DND-41 (cell line): Measurements from ENCODE around the gene ZSWIM6.

ENCODE experiments used
- EZH2 ChIP-seq: IDR thresholded peaks from 3 replicates; pipeline ENCODE4 v1.6.1; 2012; ENCODE audit warnings: borderline replicate concordance, low read depth, mild to moderate bottlenecking, moderate library complexity, low read length, inconsistent platforms; ENCODE audit not compliant: severe bottlenecking
- TF ChIP-seq, protein P1 (sequence below): IDR thresholded peaks from 2 replicates; pipeline ENCODE4 v1.5.1; 2012; ENCODE audit warnings: borderline replicate concordance, low read length, moderate library complexity, mild to moderate bottlenecking; ENCODE audit not compliant: poor library complexity, severe bottlenecking; ENCODE audit errors: extremely low read depth

DNA sequence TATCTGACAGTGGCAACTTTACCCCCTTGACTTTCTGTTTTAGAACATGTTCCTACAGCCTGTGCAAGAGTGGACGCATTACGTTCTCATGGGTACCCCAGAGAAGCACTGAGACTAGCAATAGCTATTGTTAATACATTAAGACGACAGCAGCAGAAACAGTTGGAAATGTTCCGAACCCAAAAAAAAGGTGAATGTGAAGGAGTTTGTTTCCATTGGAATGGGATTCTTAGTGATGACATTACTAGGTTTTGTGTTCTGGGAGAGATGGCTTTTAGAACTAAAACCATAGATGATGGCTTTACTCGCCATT lies 194.1 kb downstream of the ZSWIM6 start:
- TF ChIP-seq, protein P1, sequence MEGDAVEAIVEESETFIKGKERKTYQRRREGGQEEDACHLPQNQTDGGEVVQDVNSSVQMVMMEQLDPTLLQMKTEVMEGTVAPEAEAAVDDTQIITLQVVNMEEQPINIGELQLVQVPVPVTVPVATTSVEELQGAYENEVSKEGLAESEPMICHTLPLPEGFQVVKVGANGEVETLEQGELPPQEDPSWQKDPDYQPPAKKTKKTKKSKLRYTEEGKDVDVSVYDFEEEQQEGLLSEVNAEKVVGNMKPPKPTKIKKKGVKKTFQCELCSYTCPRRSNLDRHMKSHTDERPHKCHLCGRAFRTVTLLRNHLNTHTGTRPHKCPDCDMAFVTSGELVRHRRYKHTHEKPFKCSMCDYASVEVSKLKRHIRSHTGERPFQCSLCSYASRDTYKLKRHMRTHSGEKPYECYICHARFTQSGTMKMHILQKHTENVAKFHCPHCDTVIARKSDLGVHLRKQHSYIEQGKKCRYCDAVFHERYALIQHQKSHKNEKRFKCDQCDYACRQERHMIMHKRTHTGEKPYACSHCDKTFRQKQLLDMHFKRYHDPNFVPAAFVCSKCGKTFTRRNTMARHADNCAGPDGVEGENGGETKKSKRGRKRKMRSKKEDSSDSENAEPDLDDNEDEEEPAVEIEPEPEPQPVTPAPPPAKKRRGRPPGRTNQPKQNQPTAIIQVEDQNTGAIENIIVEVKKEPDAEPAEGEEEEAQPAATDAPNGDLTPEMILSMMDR = no peak
- no peak for TF ChIP-seq EZH2
